A549 treated with DMSO at 1 μM for 4 hours (cell line): ENCODE measurements around the gene DMPK. TPM values are rescaled to one million over a fixed set of nuclear protein-coding genes. Genes with fewer than 3 reads are reported as not detected.

Experiments used
- total RNA-seq: library from RNA; stranded (reverse); fragments of 200-300 nt; extraction: Qiagen RNA extraction; gene quantifications from 5 replicates; pipeline ENCODE4 v1.2.3, GENCODE V29; 2022; ENCODE audit warnings: low read depth

Gene DMPK, protein sequence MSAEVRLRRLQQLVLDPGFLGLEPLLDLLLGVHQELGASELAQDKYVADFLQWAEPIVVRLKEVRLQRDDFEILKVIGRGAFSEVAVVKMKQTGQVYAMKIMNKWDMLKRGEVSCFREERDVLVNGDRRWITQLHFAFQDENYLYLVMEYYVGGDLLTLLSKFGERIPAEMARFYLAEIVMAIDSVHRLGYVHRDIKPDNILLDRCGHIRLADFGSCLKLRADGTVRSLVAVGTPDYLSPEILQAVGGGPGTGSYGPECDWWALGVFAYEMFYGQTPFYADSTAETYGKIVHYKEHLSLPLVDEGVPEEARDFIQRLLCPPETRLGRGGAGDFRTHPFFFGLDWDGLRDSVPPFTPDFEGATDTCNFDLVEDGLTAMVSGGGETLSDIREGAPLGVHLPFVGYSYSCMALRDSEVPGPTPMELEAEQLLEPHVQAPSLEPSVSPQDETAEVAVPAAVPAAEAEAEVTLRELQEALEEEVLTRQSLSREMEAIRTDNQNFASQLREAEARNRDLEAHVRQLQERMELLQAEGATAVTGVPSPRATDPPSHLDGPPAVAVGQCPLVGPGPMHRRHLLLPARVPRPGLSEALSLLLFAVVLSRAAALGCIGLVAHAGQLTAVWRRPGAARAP
- 41.5 to 59.1 TPM (median 51.1 TPM) in 5 replicates for total RNA-seq

DNA sequence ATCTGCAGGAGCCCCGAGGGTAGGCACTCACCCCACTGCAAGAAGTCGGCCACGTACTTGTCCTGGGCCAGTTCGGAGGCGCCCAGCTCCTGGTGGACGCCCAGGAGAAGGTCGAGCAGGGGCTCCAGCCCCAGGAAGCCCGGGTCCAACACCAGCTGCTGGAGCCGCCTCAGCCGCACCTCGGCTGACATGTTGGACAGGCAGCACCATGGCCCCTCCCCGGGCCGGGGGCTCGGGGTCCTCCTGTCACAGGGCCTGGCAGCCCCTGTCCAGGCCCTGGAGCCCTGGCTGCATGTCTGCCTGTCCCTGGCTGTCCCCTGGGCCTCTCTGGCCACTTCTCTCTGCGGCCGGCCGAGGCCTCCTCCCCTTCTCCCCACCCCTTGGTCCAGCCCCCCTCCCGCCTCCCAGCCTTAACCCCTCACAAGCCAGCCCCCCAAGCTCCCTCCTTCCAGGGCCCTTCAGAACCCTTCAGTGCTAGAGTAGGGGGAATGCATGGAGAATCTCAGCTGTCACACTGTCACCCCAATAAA is at the start of gene DMPK:
Gene DMPK, minus strand, starts transcription at position 329 of the 530 bp plus-strand sequence. Its CDS starts 138 bp downstream, at position 191.

DNA sequence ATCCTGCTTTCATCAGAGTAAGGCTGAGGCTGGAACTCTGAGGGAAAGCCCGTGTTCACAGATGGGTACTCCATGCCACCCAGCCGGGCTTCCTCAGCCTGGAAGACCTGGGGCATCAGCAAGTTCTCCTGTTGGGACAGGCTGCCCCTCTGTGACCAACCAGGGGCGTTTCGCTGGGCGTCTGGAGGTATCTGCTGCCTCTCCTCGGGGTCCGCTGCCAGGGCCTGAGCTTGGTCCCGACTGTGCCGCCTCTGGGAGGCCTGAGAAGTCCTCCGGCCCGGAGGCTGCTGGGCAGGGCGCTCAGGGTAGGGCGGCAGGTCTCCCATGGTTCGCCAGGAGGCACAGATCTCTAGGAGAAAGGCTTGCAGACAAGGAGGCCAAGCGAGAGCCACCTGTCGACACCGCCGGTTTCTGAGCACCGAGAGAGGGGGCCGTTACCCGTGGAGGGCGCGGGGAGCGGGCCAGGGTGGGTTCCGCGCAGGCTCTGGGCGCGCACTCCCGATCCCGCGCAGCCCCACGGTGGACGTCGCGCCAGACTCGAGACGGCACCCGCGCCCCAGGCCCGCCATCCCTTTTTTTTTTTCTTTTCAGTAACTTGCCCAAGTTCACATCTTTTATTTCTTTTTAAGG is 32.7 kb upstream of the DMPK start, which contains the start of gene RSPH6A:
Gene RSPH6A, minus strand, starts transcription at position 458 of the 630 bp plus-strand sequence. Its CDS starts 132 bp downstream, at position 326.

DNA sequence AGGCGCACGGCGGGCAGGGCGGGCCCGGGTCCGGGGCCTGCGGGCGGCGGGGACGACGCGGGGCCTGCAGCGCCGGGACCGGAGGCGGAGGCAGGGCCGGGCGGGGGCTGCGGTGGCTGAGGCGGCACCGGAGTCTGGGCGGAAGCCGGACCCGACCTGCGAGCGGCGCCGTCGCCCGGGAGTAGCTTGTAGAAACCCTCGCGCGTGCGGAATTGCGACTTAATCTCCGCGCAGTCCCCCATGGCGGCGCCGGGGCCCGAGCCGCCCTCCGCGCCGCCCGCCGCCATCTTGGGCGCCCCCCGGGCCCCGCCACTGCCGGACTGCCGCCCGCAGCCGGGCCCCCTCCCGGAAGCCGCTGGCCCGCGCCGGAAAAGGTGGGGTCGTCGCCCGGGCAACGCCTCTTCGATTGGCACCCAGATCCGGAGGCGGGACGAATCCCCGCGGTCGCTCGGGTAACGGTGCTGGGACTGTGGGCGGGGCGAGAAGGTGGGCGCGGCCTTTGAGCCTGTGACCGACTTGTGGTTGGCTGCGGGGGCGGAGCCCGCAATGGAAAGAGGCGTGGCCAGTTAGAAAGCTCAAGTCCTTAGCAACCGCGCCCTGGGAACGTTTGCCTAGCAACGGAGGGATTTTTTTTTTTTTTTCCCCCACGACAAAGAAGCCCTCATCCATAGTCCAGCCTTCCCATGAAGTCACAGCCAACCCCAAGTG is 10.3 kb upstream of the DMPK start, which contains the start of gene DMWD:
Gene DMWD, minus strand, starts transcription at position 376 of the 708 bp plus-strand sequence. Its CDS starts 89 bp downstream, at position 287.

DNA sequence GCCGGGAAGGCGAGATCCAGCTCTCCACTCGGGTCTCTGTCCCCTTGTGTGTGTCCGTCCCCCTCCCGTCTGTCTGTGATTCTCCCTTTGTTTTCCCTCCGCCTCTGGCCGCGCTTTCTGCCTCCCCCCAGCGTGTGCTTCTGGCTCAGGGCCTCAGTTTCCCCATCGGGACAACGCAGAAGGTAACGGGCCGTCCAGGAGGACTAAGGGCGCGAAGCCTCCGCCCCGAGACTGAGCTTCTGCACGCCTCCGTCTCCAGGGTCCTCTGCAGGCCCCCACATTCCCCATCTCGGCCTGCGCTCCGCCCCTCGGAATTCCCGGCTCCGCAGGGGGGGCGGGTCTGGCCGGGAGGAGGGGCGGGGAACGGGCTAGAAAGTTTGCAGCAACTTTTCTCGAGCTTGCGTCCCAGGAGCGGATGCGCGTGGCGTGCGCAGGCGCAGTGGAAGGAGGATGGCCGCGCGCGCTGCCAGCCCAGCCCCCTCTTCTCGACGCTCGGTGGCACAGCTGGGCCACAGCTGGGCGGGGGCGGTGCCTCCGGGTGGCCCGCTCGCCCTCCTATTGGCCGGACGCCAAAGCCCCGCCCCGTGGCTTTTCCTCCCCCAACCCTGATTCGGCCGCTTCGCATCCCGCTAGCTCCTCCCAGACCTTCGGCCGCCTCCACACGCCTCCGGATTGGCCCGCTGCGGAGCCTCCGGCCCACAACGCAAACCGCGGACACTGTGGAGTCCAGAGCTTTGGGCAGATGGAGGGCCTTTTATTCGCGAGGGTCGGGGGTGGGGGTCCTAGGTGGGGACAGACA is 13.1 kb downstream of the DMPK start, which contains the start of gene SIX5:
Gene SIX5, minus strand, starts transcription at position 269 of the 799 bp plus-strand sequence. CDS start 408 bp downstream, outside the sequence.

DNA sequence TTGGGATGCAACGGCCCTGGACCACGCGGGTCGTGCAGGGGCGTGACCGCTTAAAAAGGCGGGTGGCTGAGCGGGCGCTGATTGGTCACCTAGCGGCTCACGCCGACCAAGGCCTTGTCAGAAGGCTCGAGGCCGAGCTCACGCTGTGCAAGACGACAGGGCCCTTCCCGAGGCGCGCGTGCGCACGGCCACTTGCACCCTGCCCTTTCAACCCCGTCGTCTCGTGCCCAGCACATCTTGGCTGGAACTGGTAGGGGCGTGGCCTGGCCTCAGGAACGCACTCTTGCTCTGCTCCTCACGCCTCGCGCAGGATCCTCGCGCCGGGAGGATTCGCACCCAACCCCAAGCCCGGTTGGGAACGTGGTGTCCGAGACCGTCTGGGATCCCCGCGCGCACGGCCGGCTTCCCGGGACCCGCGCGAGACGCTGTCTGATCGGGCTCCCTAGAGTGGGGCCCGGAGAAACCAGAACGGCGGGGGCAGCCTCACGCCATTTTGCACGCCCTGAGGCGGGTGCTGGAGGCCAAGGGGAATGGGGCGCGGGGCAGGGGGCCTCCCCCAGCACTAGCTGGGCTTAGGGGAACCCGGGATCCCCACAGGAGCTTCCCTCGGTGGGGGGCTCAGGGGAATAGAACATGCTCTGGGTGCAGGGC is 49.0 kb downstream of the DMPK start, which contains the start of gene MEIOSIN:
Gene MEIOSIN, plus strand, starts transcription at position 280 of the 651 bp plus-strand sequence. CDS start 1,938 bp downstream, outside the sequence.

DNA sequence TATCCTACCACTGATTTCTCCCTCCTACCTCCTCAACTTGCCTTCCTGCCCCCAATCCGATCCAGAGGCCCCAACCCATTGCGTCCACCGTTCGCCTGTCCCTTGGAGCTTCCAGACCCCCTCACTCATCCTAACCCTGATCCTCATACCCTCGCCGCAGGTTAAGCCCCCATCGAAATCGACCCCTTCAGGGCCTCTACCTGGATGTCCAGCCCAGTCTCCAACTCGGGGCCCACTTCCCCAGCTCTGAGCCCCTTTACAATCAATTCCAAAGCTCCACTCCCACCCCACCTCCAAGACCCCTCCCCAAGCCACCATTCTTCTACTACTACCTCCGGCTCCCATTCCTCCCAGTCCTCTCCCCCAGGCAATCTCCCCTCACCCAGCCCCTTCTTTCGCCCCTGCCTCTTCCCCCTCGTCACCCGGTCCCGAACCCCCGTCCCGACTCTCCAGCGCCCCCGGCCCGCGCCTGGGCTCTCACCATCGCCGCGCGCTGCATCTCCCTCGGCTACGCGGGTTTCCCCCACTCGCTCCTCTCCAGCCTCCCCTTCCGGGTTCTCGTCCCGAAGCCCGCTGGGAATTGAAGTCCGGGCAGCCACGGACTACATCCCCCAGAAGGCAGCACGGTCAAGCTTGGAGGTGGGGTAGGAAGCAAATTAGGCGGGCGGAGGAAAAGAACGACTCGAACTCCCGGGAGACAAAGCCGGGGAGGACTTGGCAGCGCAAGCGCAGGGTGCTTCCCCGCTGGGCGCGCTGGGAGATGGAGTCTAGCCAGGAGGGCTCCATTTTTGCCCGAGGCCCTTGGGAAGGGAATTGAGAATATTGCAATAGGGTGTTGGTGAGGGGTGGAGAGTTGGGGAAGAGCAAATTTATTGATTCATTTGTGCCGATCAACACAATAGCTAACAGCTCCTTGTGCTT is 51.7 kb downstream of the DMPK start, which contains the start of gene FBXO46:
Gene FBXO46, minus strand, starts transcription at position 529 of the 921 bp plus-strand sequence. CDS start 17,401 bp downstream, outside the sequence.

Other genes starting within 250 kb of the DMPK start
- 12.6 to 17.5 TPM (median 17.0 TPM) in 5 replicates for gene OPA3, start 197.7 kb downstream of the DMPK start, total RNA-seq
- 0.07 to 0.15 TPM (median 0.09 TPM) in 4 of 5 replicates, not detected in the other for gene GPR4, start 180.3 kb downstream of the DMPK start, total RNA-seq
- gene EML2, start 143.1 kb downstream of the DMPK start, total RNA-seq, result 20.5 to 26.3 TPM (median 23.3 TPM) in 5 replicates
- 2.2 to 3.4 TPM (median 2.9 TPM) in 5 replicates for gene GIPR, start 114.3 kb downstream of the DMPK start, total RNA-seq
- gene SNRPD2, start 90.5 kb downstream of the DMPK start, total RNA-seq, result 748 to 924 TPM (median 768 TPM) in 5 replicates
- 8.4 to 10.0 TPM (median 9.2 TPM) in 5 replicates for gene QPCTL, start 89.8 kb downstream of the DMPK start, total RNA-seq
- 9.4 to 12.7 TPM (median 10.2 TPM) in 5 replicates for gene FBXO46, start 51.6 kb downstream of the DMPK start, total RNA-seq
- 0.06 to 0.07 TPM (median 0.07 TPM) in 3 of 5 replicates, not detected in the others for gene MEIOSIN, start 49.1 kb downstream of the DMPK start, total RNA-seq
- gene SIX5, start 13.2 kb downstream of the DMPK start, total RNA-seq, result 19.5 to 36.3 TPM (median 30.2 TPM) in 5 replicates
- gene DMWD, start 10.4 kb upstream of the DMPK start, total RNA-seq, result 27.0 to 40.1 TPM (median 36.3 TPM) in 5 replicates
- 0.03 TPM in 1 of 5 replicates, not detected in the others for gene RSPH6A, start 32.8 kb upstream of the DMPK start, total RNA-seq
- gene SYMPK, start 80.7 kb upstream of the DMPK start, total RNA-seq, result 58.7 to 84.9 TPM (median 75.0 TPM) in 5 replicates
- 0.54 to 1.1 TPM (median 1.0 TPM) in 5 replicates for gene FOXA3, start 81.8 kb upstream of the DMPK start, total RNA-seq
- gene IRF2BP1, start 103.7 kb upstream of the DMPK start, total RNA-seq, result 22.0 to 39.1 TPM (median 34.5 TPM) in 5 replicates
- gene MYPOP, start 120.1 kb upstream of the DMPK start, total RNA-seq, result 5.3 to 10.7 TPM (median 9.4 TPM) in 5 replicates
- not detected in 5 replicates for gene NANOS2, start 132.3 kb upstream of the DMPK start, total RNA-seq
- gene NOVA2, start 191.4 kb upstream of the DMPK start, total RNA-seq, result 0.08 to 0.13 TPM (median 0.12 TPM) in 5 replicates
- gene CCDC61, start 213.0 kb upstream of the DMPK start, total RNA-seq, result 4.3 to 5.6 TPM (median 4.8 TPM) in 5 replicates
- gene PGLYRP1, start 240.6 kb upstream of the DMPK start, total RNA-seq, result not detected in 5 replicates